H9 (cell line): Measurements from ENCODE around the gene SRRM2. TPM values are rescaled to one million over a fixed set of nuclear protein-coding genes. Genes with fewer than 3 reads are reported as not detected.

Experiments
- DNase-seq: peaks from one replicate; pipeline ENCODE4 v3.0.0-alpha.2; 2017
- H2AFZ ChIP-seq: one replicate; pipeline ENCODE4 v1.6.1; 2013; ENCODE audit warnings: mild to moderate bottlenecking, low read length, control low read depth, moderate library complexity
- H2AK5ac ChIP-seq: 2 replicates; pipeline ENCODE4 v1.6.1; 2013; ENCODE audit warnings: low read length, control low read depth, mixed read lengths; ENCODE audit not compliant: insufficient read length
- H2BK120ac ChIP-seq: one replicate; pipeline ENCODE4 v1.6.1; 2013; ENCODE audit warnings: low read depth, mild to moderate bottlenecking, low read length, control low read depth, inconsistent platforms; ENCODE audit not compliant: poor library complexity, severe bottlenecking
- H2BK12ac ChIP-seq: 2 replicates; pipeline ENCODE4 v1.6.1; 2013; ENCODE audit warnings: low read length, control low read depth, mixed read lengths, low read depth; ENCODE audit not compliant: insufficient read length
- H2BK15ac ChIP-seq: 2 replicates; pipeline ENCODE4 v1.6.1; 2013; ENCODE audit warnings: low read depth, low read length, control low read depth
- H2BK20ac ChIP-seq: one replicate; pipeline ENCODE4 v1.6.1; 2013; ENCODE audit warnings: low read depth, mild to moderate bottlenecking, low read length, control low read depth, inconsistent platforms; ENCODE audit not compliant: poor library complexity, severe bottlenecking
- H2BK5ac ChIP-seq: 2 replicates; pipeline ENCODE4 v1.6.1; 2013; ENCODE audit warnings: low read length, control low read depth, mixed read lengths; ENCODE audit not compliant: insufficient read length
- H3K14ac ChIP-seq: 2 replicates; pipeline ENCODE4 v1.6.1; 2013; ENCODE audit warnings: low read length, control low read depth; ENCODE audit not compliant: insufficient read depth
- H3K18ac ChIP-seq: 2 replicates; pipeline ENCODE4 v1.6.1; 2013; ENCODE audit warnings: low read depth, mild to moderate bottlenecking, mixed read lengths, low read length, control low read depth; ENCODE audit not compliant: insufficient read length
- H3K23ac ChIP-seq: 2 replicates; pipeline ENCODE4 v1.6.1; 2013; ENCODE audit warnings: low read length, control low read depth, mixed read lengths, low read depth; ENCODE audit not compliant: insufficient read length
- H3K23me2 ChIP-seq: 2 replicates; pipeline ENCODE4 v1.6.1; 2013; ENCODE audit warnings: low read depth, mild to moderate bottlenecking, mixed read lengths, low read length, control low read depth; ENCODE audit not compliant: insufficient read length, poor library complexity, severe bottlenecking
- H3K27ac ChIP-seq: 2 replicates; pipeline ENCODE4 v1.5.1; 2013; ENCODE audit warnings: low read length, control low read depth, mixed read lengths, low read depth; ENCODE audit not compliant: insufficient read length
- H3K27me3 ChIP-seq: 2 replicates; pipeline ENCODE4 v1.6.1; 2013; ENCODE audit warnings: low read length, control low read depth, inconsistent platforms; ENCODE audit not compliant: insufficient read depth
- H3K4ac ChIP-seq: 2 replicates; pipeline ENCODE4 v1.6.1; 2013; ENCODE audit warnings: low read depth, mild to moderate bottlenecking, control low read depth, inconsistent platforms, low read length, moderate library complexity
- H3K4me1 ChIP-seq: 2 replicates; pipeline ENCODE4 v1.6.1; 2013; ENCODE audit warnings: low read length, control low read depth, inconsistent platforms; ENCODE audit not compliant: insufficient read depth
- H3K4me2 ChIP-seq: 2 replicates; pipeline ENCODE4 v1.6.1; 2013; ENCODE audit warnings: low read length, control low read depth, mixed read lengths; ENCODE audit not compliant: insufficient read length, insufficient read depth
- H3K56ac ChIP-seq: 2 replicates; pipeline ENCODE4 v1.6.1; 2013; ENCODE audit warnings: low read depth, mild to moderate bottlenecking, mixed read lengths, low read length, control low read depth; ENCODE audit not compliant: insufficient read length
- H3K79me1 ChIP-seq: 2 replicates; pipeline ENCODE4 v1.6.1; 2013; ENCODE audit warnings: low read depth, mild to moderate bottlenecking, moderate library complexity, low read length, control low read depth, inconsistent platforms; ENCODE audit not compliant: insufficient read depth, poor library complexity, severe bottlenecking
- H3K79me2 ChIP-seq: 2 replicates; pipeline ENCODE4 v1.6.1; 2013; ENCODE audit warnings: low read length, control low read depth, inconsistent platforms; ENCODE audit not compliant: insufficient read depth
- H3K9ac ChIP-seq: 2 replicates; pipeline ENCODE4 v1.6.1; 2013; ENCODE audit warnings: low read length, control low read depth, mixed read lengths; ENCODE audit not compliant: insufficient read length; ENCODE audit errors: extremely low read depth
- H3K9me3 ChIP-seq: one replicate; pipeline ENCODE4 v1.6.1; 2013; ENCODE audit warnings: low read depth, low read length, inconsistent platforms; ENCODE audit not compliant: control insufficient read depth
- H3T11ph ChIP-seq: one replicate; pipeline ENCODE4 v1.6.1; 2013; ENCODE audit warnings: mild to moderate bottlenecking, low read length, control low read depth, inconsistent platforms
- H4K20me1 ChIP-seq: one replicate; pipeline ENCODE4 v1.6.1; 2013; ENCODE audit not compliant: control insufficient read depth, insufficient read length, insufficient read depth
- H4K5ac ChIP-seq: 2 replicates; pipeline ENCODE4 v1.6.1; 2013; ENCODE audit warnings: low read depth, mild to moderate bottlenecking, mixed read lengths, low read length, control low read depth; ENCODE audit not compliant: insufficient read length
- H4K8ac ChIP-seq: replicated peaks from 2 replicates; pipeline ENCODE4 v1.6.1; 2013; ENCODE audit warnings: low read length, control low read depth, mixed read lengths, low read depth; ENCODE audit not compliant: insufficient read length
- H4K91ac ChIP-seq: 2 replicates; pipeline ENCODE4 v1.6.1; 2013; ENCODE audit warnings: low read depth, mild to moderate bottlenecking, moderate library complexity, mixed read lengths, low read length, control low read depth; ENCODE audit not compliant: insufficient read length
- H3K27ac Mint-ChIP-seq, 3 experiments: 2 replicates in 2 of 3; 3 replicates in 1 of 3; pipeline ENCODE4 v1.8.0; 2020 to 2021; ENCODE audit warnings: mixed read lengths in 3 of 3, mild to moderate bottlenecking in 1 of 3, moderate library complexity in 1 of 3
- H3K27me3 Mint-ChIP-seq: 2 replicates; pipeline ENCODE4 v1.8.0; 2021; ENCODE audit warnings: low read depth, mild to moderate bottlenecking, moderate library complexity, mixed read lengths
- H3K36me3 Mint-ChIP-seq, 3 experiments: 2 replicates in 2 of 3; 3 replicates in 1 of 3; pipeline ENCODE4 v1.8.0; 2020 to 2021; ENCODE audit warnings: low read depth in 3 of 3, mixed read lengths in 3 of 3; ENCODE audit not compliant: insufficient read depth in 1 of 3
- H3K4me1 Mint-ChIP-seq, 2 experiments: 2 replicates each; pipeline ENCODE4 v1.8.0; 2020; ENCODE audit warnings: mixed read lengths in 2 of 2
- H3K4me3 Mint-ChIP-seq, 2 experiments: 2 replicates in 1 of 2; 3 replicates in 1 of 2; pipeline ENCODE4 v1.8.0; 2020 to 2021; ENCODE audit warnings: mild to moderate bottlenecking in 2 of 2, mixed read lengths in 2 of 2, moderate library complexity in 1 of 2
- H3K9me3 Mint-ChIP-seq, 2 experiments: 2 replicates in 1 of 2; 3 replicates in 1 of 2; pipeline ENCODE4 v1.8.0; 2020; ENCODE audit warnings: mild to moderate bottlenecking in 2 of 2, mixed read lengths in 2 of 2, moderate library complexity in 1 of 2
- WGBS: extraction: QIAGEN DNeasy Blood & Tissue Kit; methylation state at CpG from one replicate; pipeline ENCODE4 v1.1.7; 2013; ENCODE audit warnings: missing lambda C conversion rate, low lambda C conversion rate, mixed read lengths; ENCODE audit not compliant: insufficient read length; ENCODE audit errors: extremely low coverage; 5-methylcytosine and 5-hydroxymethylcytosine counted together
- total RNA-seq: library from RNA; stranded (reverse); gene quantifications from 2 replicates; pipeline ENCODE4 v1.2.1, GENCODE V29; 2021
- TF ChIP-seq, protein P1 (sequence below): fragments of 200-600 bp; sonication (generic); conservative IDR thresholded peaks from 3 replicates; pipeline ENCODE4 v1.8.0; 2021; ENCODE audit warnings: antibody characterized with exemption, mild to moderate bottlenecking

Gene SRRM2
- total RNA-seq, 1 experiment from 2014 or later, result 694 TPM

GRCh38 chr16:2786061-2786825, 33.8 kb downstream of the SRRM2 start:
- H4K91ac ChIP-seq, result no peak overlapping the region
- H2AK5ac ChIP-seq, result no peak overlapping the region
- H2BK5ac ChIP-seq, result no peak overlapping the region
- H3K9me3 Mint-ChIP-seq, result no peaks in the 10 kb centered on the region
- H3K27me3 Mint-ChIP-seq, result peaks cover 22% of the 10 kb centered on the region
- H2AFZ ChIP-seq, result no peak overlapping the region
- no peak overlapping the region for H4K5ac ChIP-seq
- H2BK120ac ChIP-seq, result no peak overlapping the region
- TF ChIP-seq, protein P1, sequence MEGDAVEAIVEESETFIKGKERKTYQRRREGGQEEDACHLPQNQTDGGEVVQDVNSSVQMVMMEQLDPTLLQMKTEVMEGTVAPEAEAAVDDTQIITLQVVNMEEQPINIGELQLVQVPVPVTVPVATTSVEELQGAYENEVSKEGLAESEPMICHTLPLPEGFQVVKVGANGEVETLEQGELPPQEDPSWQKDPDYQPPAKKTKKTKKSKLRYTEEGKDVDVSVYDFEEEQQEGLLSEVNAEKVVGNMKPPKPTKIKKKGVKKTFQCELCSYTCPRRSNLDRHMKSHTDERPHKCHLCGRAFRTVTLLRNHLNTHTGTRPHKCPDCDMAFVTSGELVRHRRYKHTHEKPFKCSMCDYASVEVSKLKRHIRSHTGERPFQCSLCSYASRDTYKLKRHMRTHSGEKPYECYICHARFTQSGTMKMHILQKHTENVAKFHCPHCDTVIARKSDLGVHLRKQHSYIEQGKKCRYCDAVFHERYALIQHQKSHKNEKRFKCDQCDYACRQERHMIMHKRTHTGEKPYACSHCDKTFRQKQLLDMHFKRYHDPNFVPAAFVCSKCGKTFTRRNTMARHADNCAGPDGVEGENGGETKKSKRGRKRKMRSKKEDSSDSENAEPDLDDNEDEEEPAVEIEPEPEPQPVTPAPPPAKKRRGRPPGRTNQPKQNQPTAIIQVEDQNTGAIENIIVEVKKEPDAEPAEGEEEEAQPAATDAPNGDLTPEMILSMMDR, result no peak
- H3K23ac ChIP-seq, result no peak overlapping the region
- H2BK12ac ChIP-seq, result no peak overlapping the region
- H2BK20ac ChIP-seq, result no peak overlapping the region
- no peak overlapping the region for H3K9ac ChIP-seq
- peaks cover 2 to 17% of the 10 kb centered on the region in 2 experiments; a peak in 3 of 4 replicates for H3K4me1 Mint-ChIP-seq
- WGBS, result no CpG with 5 or more reads among the region's 15 CpGs
- no peak overlapping the region for H3K56ac ChIP-seq
- no peaks in the 10 kb centered on the region for H3K79me1 ChIP-seq
- no peak overlapping the region for H4K8ac ChIP-seq
- no peak overlapping the region; a peak in 1 of 7 replicates for H3K27ac Mint-ChIP-seq
- no peaks in the 10 kb centered on the region for H3K9me3 ChIP-seq
- no peaks in the 10 kb centered on the region for H3K23me2 ChIP-seq
- no peaks in the 10 kb centered on the region for H3K4me1 ChIP-seq
- no peak overlapping the region for H3K4me3 Mint-ChIP-seq
- H3K4ac ChIP-seq, result no peak overlapping the region
- no peaks in the 10 kb centered on the region for H3K27me3 ChIP-seq
- no peak overlapping the region for H2BK15ac ChIP-seq
- H3K79me2 ChIP-seq, result no peaks in the 10 kb centered on the region; the same call in 1 of the 2 replicates
- H4K20me1 ChIP-seq, result no peaks in the 10 kb centered on the region
- H3K14ac ChIP-seq, result no peak overlapping the region
- no peak overlapping the region for H3K27ac ChIP-seq
- H3T11ph ChIP-seq, result no peak overlapping the region
- no peaks in the 10 kb centered on the region for H3K36me3 Mint-ChIP-seq
- H3K4me2 ChIP-seq, result no peak overlapping the region
- no peak overlapping the region for H3K18ac ChIP-seq
- DNase-seq, result peak; percentile 25
